K562 (cell line): ENCODE data around the gene BCAN. TPM values are rescaled to one million over a fixed set of nuclear protein-coding genes. Genes with fewer than 3 reads are reported as not detected.

Source experiments
- ELF1 ChIP-seq: fragments of 200-800 bp; sonication (Bioruptor generic); IDR thresholded peaks from 2 replicates; pipeline ENCODE4 v1.6.1; 2016; ENCODE audit warnings: missing genetic modification characterization, missing compliant biosample characterization
- KDM2B ChIP-seq: fragments of 250-450 bp; sonication (Bioruptor Pico); IDR thresholded peaks from 2 replicates; pipeline ENCODE4 v1.8.0; 2021; ENCODE audit warnings: mild to moderate bottlenecking, moderate library complexity
- MTA3 ChIP-seq: fragments of 450-650 bp; formaldehyde crosslinking; IDR thresholded peaks from 2 replicates; pipeline ENCODE4 v1.6.1; 2017; ENCODE audit warnings: mild to moderate bottlenecking, borderline replicate concordance
- SP1 ChIP-seq: sonication (generic); formaldehyde crosslinking; IDR thresholded peaks from 2 replicates; pipeline ENCODE4 v1.8.1; 2022; ENCODE audit warnings: mild to moderate bottlenecking, missing genetic modification reagents
- ZC3H8 ChIP-seq: fragments of 450-650 bp; IDR thresholded peaks from 2 replicates; pipeline ENCODE4 v1.6.1; 2017
- ZNF408 ChIP-seq: fragments of 250-450 bp; sonication (Bioruptor Pico); IDR thresholded peaks from 2 replicates; pipeline ENCODE4 v1.4.0; 2020; ENCODE audit warnings: low read depth, mild to moderate bottlenecking, moderate library complexity
- ZNF695 ChIP-seq: fragments of 450-650 bp; formaldehyde crosslinking; IDR thresholded peaks from 2 replicates; pipeline ENCODE4 v1.4.0; 2020; ENCODE audit warnings: mild to moderate bottlenecking, moderate library complexity
- polyA plus RNA-seq, 8 experiments: library from polyadenylated mRNA; depleted of rRNA in 4 of 8; stranded (reverse) in 5 of 8; unstranded in 3 of 8; fragments of >200 nt; fragmentation: Nextera tagmentation in 2 of 8; fragmentation: Illumina TruSeq in 1 of 8; extraction: Ambion mirVana in 2 of 8; extraction: Trizol in 1 of 8; gene quantifications; 2 replicates each; pipeline versions ENCODE4 v1.2.1 to v1.2.3, GENCODE V29; 2011 to 2014; ENCODE audit warnings: inconsistent platforms in 1 of 8, missing spikeins in 1 of 8
- total RNA-seq, 7 experiments: library from RNA; depleted of rRNA in 6 of 7; stranded (reverse); fragments of >200 nt in 6 of 7; fragmentation: Illumina TruSeq in 2 of 7; extraction: Trizol in 2 of 7; gene quantifications; 2 replicates each; pipeline versions ENCODE4 v1.2.1 to v1.2.3, GENCODE V29; 2011 to 2021; ENCODE audit warnings: low replicate concordance in 1 of 7
- TF ChIP-seq, protein P1 (sequence below): sonication (generic); formaldehyde crosslinking; IDR thresholded peaks from 2 replicates; pipeline ENCODE4 v1.8.1; 2023; ENCODE audit warnings: missing genetic modification reagents, mild to moderate bottlenecking, borderline replicate concordance
- TF ChIP-seq, protein P2 (sequence below): fragments of 450-650 bp; IDR thresholded peaks from 2 replicates; pipeline ENCODE4 v1.6.1; 2016; ENCODE audit warnings: low read depth, mild to moderate bottlenecking, moderate library complexity
- TF ChIP-seq, protein P3 (sequence below): fragments of 250-450 bp; sonication (Bioruptor Pico); IDR thresholded peaks from 2 replicates; pipeline ENCODE4 v1.4.0; 2020; ENCODE audit warnings: borderline replicate concordance
- TF ChIP-seq, protein P4 (sequence below): IDR thresholded peaks from 2 replicates; pipeline ENCODE4 v1.6.1; 2012; ENCODE audit warnings: low read depth, low read length, improper control_type of control experiment, borderline replicate concordance
- TF ChIP-seq, protein P5 (sequence below): fragments of 250-450 bp; sonication (Bioruptor Pico); IDR thresholded peaks from 2 replicates; pipeline ENCODE4 v1.5.0; 2020; ENCODE audit warnings: mild to moderate bottlenecking
- TF ChIP-seq, protein P6 (sequence below): fragments of 450-650 bp; IDR thresholded peaks from 2 replicates; pipeline ENCODE4 v1.6.1; 2016; ENCODE audit warnings: mild to moderate bottlenecking

BCAN gene
- total and polyA plus RNA-seq, 9 of the 15 experiments (the other 6 are each of a cell fraction or from before 2014, with no cell fraction given): 0.04 to 0.33 (median 0.14) TPM; not detected in 5

DNA sequence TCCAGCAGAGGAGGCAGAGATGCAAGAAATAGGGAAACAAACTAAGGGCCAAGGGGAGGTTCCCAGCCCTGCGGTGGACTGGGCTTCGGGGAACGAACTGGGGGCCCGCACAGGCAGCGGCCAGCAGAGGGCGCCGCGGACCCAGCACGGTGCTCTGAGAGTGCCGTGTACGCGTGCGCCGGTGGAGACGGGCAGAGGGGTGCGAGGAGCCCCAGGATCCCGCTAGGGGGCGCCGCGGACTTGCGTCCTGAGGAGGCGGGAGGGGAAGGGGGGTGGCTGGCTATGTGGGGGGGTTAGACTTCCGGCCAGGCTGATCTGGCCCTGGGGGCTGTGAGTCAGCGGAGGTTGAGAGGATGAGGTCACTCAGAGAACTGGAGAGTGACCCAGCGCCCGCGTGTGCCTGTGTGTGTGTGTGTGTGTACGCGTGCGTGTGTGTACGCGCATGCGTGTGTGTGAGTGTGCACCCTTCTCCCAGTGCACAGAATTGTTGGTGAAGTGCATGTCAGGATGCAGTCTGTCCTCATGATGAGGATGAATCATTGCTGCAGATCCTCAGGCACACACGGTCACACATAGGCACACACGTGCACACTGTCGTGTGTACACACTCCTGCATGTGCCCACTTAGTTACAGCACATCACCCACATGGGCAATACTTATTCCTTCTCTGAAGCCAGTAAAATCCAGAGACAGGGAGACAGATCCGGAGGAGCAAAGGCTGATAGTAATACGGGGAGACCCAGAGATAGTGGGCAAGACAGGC lies 18.3 kb downstream of the BCAN start (continued):
- TF ChIP-seq, protein P1, sequence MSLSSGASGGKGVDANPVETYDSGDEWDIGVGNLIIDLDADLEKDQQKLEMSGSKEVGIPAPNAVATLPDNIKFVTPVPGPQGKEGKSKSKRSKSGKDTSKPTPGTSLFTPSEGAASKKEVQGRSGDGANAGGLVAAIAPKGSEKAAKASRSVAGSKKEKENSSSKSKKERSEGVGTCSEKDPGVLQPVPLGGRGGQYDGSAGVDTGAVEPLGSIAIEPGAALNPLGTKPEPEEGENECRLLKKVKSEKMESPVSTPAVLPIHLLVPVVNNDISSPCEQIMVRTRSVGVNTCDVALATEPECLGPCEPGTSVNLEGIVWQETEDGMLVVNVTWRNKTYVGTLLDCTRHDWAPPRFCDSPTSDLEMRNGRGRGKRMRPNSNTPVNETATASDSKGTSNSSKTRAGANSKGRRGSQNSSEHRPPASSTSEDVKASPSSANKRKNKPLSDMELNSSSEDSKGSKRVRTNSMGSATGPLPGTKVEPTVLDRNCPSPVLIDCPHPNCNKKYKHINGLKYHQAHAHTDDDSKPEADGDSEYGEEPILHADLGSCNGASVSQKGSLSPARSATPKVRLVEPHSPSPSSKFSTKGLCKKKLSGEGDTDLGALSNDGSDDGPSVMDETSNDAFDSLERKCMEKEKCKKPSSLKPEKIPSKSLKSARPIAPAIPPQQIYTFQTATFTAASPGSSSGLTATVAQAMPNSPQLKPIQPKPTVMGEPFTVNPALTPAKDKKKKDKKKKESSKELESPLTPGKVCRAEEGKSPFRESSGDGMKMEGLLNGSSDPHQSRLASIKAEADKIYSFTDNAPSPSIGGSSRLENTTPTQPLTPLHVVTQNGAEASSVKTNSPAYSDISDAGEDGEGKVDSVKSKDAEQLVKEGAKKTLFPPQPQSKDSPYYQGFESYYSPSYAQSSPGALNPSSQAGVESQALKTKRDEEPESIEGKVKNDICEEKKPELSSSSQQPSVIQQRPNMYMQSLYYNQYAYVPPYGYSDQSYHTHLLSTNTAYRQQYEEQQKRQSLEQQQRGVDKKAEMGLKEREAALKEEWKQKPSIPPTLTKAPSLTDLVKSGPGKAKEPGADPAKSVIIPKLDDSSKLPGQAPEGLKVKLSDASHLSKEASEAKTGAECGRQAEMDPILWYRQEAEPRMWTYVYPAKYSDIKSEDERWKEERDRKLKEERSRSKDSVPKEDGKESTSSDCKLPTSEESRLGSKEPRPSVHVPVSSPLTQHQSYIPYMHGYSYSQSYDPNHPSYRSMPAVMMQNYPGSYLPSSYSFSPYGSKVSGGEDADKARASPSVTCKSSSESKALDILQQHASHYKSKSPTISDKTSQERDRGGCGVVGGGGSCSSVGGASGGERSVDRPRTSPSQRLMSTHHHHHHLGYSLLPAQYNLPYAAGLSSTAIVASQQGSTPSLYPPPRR (CRISPR knock-in tag): 0 out of 2 replicates have a peak, but pooled peaks have one; percentile 34
- TF ChIP-seq, protein P2, sequence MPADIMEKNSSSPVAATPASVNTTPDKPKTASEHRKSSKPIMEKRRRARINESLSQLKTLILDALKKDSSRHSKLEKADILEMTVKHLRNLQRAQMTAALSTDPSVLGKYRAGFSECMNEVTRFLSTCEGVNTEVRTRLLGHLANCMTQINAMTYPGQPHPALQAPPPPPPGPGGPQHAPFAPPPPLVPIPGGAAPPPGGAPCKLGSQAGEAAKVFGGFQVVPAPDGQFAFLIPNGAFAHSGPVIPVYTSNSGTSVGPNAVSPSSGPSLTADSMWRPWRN: no peak; the same call in 1 of the 2 replicates
- TF ChIP-seq, protein P3, sequence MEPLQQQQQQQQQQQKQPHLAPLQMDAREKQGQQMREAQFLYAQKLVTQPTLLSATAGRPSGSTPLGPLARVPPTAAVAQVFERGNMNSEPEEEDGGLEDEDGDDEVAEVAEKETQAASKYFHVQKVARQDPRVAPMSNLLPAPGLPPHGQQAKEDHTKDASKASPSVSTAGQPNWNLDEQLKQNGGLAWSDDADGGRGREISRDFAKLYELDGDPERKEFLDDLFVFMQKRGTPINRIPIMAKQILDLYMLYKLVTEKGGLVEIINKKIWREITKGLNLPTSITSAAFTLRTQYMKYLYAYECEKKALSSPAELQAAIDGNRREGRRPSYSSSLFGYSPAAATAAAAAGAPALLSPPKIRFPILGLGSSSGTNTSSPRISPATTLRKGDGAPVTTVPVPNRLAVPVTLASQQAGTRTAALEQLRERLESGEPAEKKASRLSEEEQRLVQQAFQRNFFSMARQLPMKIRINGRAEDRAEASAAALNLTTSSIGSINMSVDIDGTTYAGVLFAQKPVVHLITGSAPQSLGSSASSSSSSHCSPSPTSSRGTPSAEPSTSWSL (CRISPR knock-in tag): no peak
- TF ChIP-seq SP1 (peak; percentile 89), ELF1 (tag) (peak; percentile 71), KDM2B (CRISPR knock-in tag) (no peak), ZC3H8 (no peak), ZNF695 (CRISPR knock-in tag) (no peak), MTA3 (peak; percentile 41; the same call in 1 of the 2 replicates), ZNF408 (CRISPR knock-in tag) (no peak)
- TF ChIP-seq, protein P4, sequence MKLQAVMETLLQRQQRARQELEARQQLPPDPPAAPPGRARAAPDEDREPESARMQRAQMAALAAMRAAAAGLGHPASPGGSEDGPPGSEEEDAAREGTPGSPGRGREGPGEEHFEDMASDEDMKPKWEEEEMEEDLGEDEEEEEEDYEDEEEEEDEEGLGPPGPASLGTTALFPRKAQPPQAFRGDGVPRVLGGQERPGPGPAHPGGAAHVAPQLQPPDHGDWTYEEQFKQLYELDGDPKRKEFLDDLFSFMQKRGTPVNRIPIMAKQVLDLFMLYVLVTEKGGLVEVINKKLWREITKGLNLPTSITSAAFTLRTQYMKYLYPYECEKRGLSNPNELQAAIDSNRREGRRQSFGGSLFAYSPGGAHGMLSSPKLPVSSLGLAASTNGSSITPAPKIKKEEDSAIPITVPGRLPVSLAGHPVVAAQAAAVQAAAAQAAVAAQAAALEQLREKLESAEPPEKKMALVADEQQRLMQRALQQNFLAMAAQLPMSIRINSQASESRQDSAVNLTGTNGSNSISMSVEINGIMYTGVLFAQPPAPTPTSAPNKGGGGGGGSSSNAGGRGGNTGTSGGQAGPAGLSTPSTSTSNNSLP: no peak
- TF ChIP-seq, protein P5, sequence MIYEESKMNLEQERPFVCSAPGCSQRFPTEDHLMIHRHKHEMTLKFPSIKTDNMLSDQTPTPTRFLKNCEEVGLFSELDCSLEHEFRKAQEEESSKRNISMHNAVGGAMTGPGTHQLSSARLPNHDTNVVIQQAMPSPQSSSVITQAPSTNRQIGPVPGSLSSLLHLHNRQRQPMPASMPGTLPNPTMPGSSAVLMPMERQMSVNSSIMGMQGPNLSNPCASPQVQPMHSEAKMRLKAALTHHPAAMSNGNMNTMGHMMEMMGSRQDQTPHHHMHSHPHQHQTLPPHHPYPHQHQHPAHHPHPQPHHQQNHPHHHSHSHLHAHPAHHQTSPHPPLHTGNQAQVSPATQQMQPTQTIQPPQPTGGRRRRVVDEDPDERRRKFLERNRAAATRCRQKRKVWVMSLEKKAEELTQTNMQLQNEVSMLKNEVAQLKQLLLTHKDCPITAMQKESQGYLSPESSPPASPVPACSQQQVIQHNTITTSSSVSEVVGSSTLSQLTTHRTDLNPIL (CRISPR knock-in tag): no peak
- TF ChIP-seq, protein P6, sequence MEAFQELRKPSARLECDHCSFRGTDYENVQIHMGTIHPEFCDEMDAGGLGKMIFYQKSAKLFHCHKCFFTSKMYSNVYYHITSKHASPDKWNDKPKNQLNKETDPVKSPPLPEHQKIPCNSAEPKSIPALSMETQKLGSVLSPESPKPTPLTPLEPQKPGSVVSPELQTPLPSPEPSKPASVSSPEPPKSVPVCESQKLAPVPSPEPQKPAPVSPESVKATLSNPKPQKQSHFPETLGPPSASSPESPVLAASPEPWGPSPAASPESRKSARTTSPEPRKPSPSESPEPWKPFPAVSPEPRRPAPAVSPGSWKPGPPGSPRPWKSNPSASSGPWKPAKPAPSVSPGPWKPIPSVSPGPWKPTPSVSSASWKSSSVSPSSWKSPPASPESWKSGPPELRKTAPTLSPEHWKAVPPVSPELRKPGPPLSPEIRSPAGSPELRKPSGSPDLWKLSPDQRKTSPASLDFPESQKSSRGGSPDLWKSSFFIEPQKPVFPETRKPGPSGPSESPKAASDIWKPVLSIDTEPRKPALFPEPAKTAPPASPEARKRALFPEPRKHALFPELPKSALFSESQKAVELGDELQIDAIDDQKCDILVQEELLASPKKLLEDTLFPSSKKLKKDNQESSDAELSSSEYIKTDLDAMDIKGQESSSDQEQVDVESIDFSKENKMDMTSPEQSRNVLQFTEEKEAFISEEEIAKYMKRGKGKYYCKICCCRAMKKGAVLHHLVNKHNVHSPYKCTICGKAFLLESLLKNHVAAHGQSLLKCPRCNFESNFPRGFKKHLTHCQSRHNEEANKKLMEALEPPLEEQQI: no peak
